H9 (cell line): ENCODE measurements around the gene SLC24A3. TPM values are rescaled to one million over a fixed set of nuclear protein-coding genes. Genes with fewer than 3 reads are reported as not detected.

Experiments
- DNase-seq: peaks from one replicate; pipeline ENCODE4 v3.0.0-alpha.2; 2017
- H2AFZ ChIP-seq: one replicate; pipeline ENCODE4 v1.6.1; 2013; ENCODE audit warnings: mild to moderate bottlenecking, low read length, control low read depth, moderate library complexity
- H2AK5ac ChIP-seq: 2 replicates; pipeline ENCODE4 v1.6.1; 2013; ENCODE audit warnings: low read length, control low read depth, mixed read lengths; ENCODE audit not compliant: insufficient read length
- H2BK120ac ChIP-seq: one replicate; pipeline ENCODE4 v1.6.1; 2013; ENCODE audit warnings: low read depth, mild to moderate bottlenecking, low read length, control low read depth, inconsistent platforms; ENCODE audit not compliant: poor library complexity, severe bottlenecking
- H2BK12ac ChIP-seq: 2 replicates; pipeline ENCODE4 v1.6.1; 2013; ENCODE audit warnings: low read length, control low read depth, mixed read lengths, low read depth; ENCODE audit not compliant: insufficient read length
- H2BK15ac ChIP-seq: 2 replicates; pipeline ENCODE4 v1.6.1; 2013; ENCODE audit warnings: low read depth, low read length, control low read depth
- H2BK20ac ChIP-seq: one replicate; pipeline ENCODE4 v1.6.1; 2013; ENCODE audit warnings: low read depth, mild to moderate bottlenecking, low read length, control low read depth, inconsistent platforms; ENCODE audit not compliant: poor library complexity, severe bottlenecking
- H2BK5ac ChIP-seq: 2 replicates; pipeline ENCODE4 v1.6.1; 2013; ENCODE audit warnings: low read length, control low read depth, mixed read lengths; ENCODE audit not compliant: insufficient read length
- H3K14ac ChIP-seq: 2 replicates; pipeline ENCODE4 v1.6.1; 2013; ENCODE audit warnings: low read length, control low read depth; ENCODE audit not compliant: insufficient read depth
- H3K18ac ChIP-seq: 2 replicates; pipeline ENCODE4 v1.6.1; 2013; ENCODE audit warnings: low read depth, mild to moderate bottlenecking, mixed read lengths, low read length, control low read depth; ENCODE audit not compliant: insufficient read length
- H3K23ac ChIP-seq: 2 replicates; pipeline ENCODE4 v1.6.1; 2013; ENCODE audit warnings: low read length, control low read depth, mixed read lengths, low read depth; ENCODE audit not compliant: insufficient read length
- H3K23me2 ChIP-seq: 2 replicates; pipeline ENCODE4 v1.6.1; 2013; ENCODE audit warnings: low read depth, mild to moderate bottlenecking, mixed read lengths, low read length, control low read depth; ENCODE audit not compliant: insufficient read length, poor library complexity, severe bottlenecking
- H3K27ac ChIP-seq: 2 replicates; pipeline ENCODE4 v1.5.1; 2013; ENCODE audit warnings: low read length, control low read depth, mixed read lengths, low read depth; ENCODE audit not compliant: insufficient read length
- H3K27me3 ChIP-seq: 2 replicates; pipeline ENCODE4 v1.6.1; 2013; ENCODE audit warnings: low read length, control low read depth, inconsistent platforms; ENCODE audit not compliant: insufficient read depth
- H3K4ac ChIP-seq: 2 replicates; pipeline ENCODE4 v1.6.1; 2013; ENCODE audit warnings: low read depth, mild to moderate bottlenecking, control low read depth, inconsistent platforms, low read length, moderate library complexity
- H3K4me1 ChIP-seq: 2 replicates; pipeline ENCODE4 v1.6.1; 2013; ENCODE audit warnings: low read length, control low read depth, inconsistent platforms; ENCODE audit not compliant: insufficient read depth
- H3K4me2 ChIP-seq: 2 replicates; pipeline ENCODE4 v1.6.1; 2013; ENCODE audit warnings: low read length, control low read depth, mixed read lengths; ENCODE audit not compliant: insufficient read length, insufficient read depth
- H3K56ac ChIP-seq: 2 replicates; pipeline ENCODE4 v1.6.1; 2013; ENCODE audit warnings: low read depth, mild to moderate bottlenecking, mixed read lengths, low read length, control low read depth; ENCODE audit not compliant: insufficient read length
- H3K79me1 ChIP-seq: 2 replicates; pipeline ENCODE4 v1.6.1; 2013; ENCODE audit warnings: low read depth, mild to moderate bottlenecking, moderate library complexity, low read length, control low read depth, inconsistent platforms; ENCODE audit not compliant: insufficient read depth, poor library complexity, severe bottlenecking
- H3K79me2 ChIP-seq: 2 replicates; pipeline ENCODE4 v1.6.1; 2013; ENCODE audit warnings: low read length, control low read depth, inconsistent platforms; ENCODE audit not compliant: insufficient read depth
- H3K9ac ChIP-seq: 2 replicates; pipeline ENCODE4 v1.6.1; 2013; ENCODE audit warnings: low read length, control low read depth, mixed read lengths; ENCODE audit not compliant: insufficient read length; ENCODE audit errors: extremely low read depth
- H3K9me3 ChIP-seq: one replicate; pipeline ENCODE4 v1.6.1; 2013; ENCODE audit warnings: low read depth, low read length, inconsistent platforms; ENCODE audit not compliant: control insufficient read depth
- H3T11ph ChIP-seq: one replicate; pipeline ENCODE4 v1.6.1; 2013; ENCODE audit warnings: mild to moderate bottlenecking, low read length, control low read depth, inconsistent platforms
- H4K20me1 ChIP-seq: one replicate; pipeline ENCODE4 v1.6.1; 2013; ENCODE audit not compliant: control insufficient read depth, insufficient read length, insufficient read depth
- H4K5ac ChIP-seq: 2 replicates; pipeline ENCODE4 v1.6.1; 2013; ENCODE audit warnings: low read depth, mild to moderate bottlenecking, mixed read lengths, low read length, control low read depth; ENCODE audit not compliant: insufficient read length
- H4K8ac ChIP-seq: replicated peaks from 2 replicates; pipeline ENCODE4 v1.6.1; 2013; ENCODE audit warnings: low read length, control low read depth, mixed read lengths, low read depth; ENCODE audit not compliant: insufficient read length
- H4K91ac ChIP-seq: 2 replicates; pipeline ENCODE4 v1.6.1; 2013; ENCODE audit warnings: low read depth, mild to moderate bottlenecking, moderate library complexity, mixed read lengths, low read length, control low read depth; ENCODE audit not compliant: insufficient read length
- H3K27ac Mint-ChIP-seq, 3 experiments: 2 replicates in 2 of 3; 3 replicates in 1 of 3; pipeline ENCODE4 v1.8.0; 2020 to 2021; ENCODE audit warnings: mixed read lengths in 3 of 3, mild to moderate bottlenecking in 1 of 3, moderate library complexity in 1 of 3
- H3K27me3 Mint-ChIP-seq: 2 replicates; pipeline ENCODE4 v1.8.0; 2021; ENCODE audit warnings: low read depth, mild to moderate bottlenecking, moderate library complexity, mixed read lengths
- H3K36me3 Mint-ChIP-seq, 3 experiments: 2 replicates in 2 of 3; 3 replicates in 1 of 3; pipeline ENCODE4 v1.8.0; 2020 to 2021; ENCODE audit warnings: low read depth in 3 of 3, mixed read lengths in 3 of 3; ENCODE audit not compliant: insufficient read depth in 1 of 3
- H3K4me1 Mint-ChIP-seq, 2 experiments: 2 replicates each; pipeline ENCODE4 v1.8.0; 2020; ENCODE audit warnings: mixed read lengths in 2 of 2
- H3K4me3 Mint-ChIP-seq, 2 experiments: 2 replicates in 1 of 2; 3 replicates in 1 of 2; pipeline ENCODE4 v1.8.0; 2020 to 2021; ENCODE audit warnings: mild to moderate bottlenecking in 2 of 2, mixed read lengths in 2 of 2, moderate library complexity in 1 of 2
- H3K9me3 Mint-ChIP-seq, 2 experiments: 2 replicates in 1 of 2; 3 replicates in 1 of 2; pipeline ENCODE4 v1.8.0; 2020; ENCODE audit warnings: mild to moderate bottlenecking in 2 of 2, mixed read lengths in 2 of 2, moderate library complexity in 1 of 2
- WGBS: extraction: QIAGEN DNeasy Blood & Tissue Kit; methylation state at CpG from one replicate; pipeline ENCODE4 v1.1.7; 2013; ENCODE audit warnings: missing lambda C conversion rate, low lambda C conversion rate, mixed read lengths; ENCODE audit not compliant: insufficient read length; ENCODE audit errors: extremely low coverage; 5-methylcytosine and 5-hydroxymethylcytosine counted together
- total RNA-seq: library from RNA; stranded (reverse); gene quantifications from 2 replicates; pipeline ENCODE4 v1.2.1, GENCODE V29; 2021
- TF ChIP-seq, protein P1 (sequence below): fragments of 200-600 bp; sonication (generic); conservative IDR thresholded peaks from 3 replicates; pipeline ENCODE4 v1.8.0; 2021; ENCODE audit warnings: antibody characterized with exemption, mild to moderate bottlenecking

Gene SLC24A3
- total RNA-seq, 1 experiment from 2014 or later = 0.83 TPM

- peaks cover 4% of the 10 kb centered on the region for H3K27me3 Mint-ChIP-seq
- no peak overlapping the region for H3K4me2 ChIP-seq
- TF ChIP-seq, protein P1, sequence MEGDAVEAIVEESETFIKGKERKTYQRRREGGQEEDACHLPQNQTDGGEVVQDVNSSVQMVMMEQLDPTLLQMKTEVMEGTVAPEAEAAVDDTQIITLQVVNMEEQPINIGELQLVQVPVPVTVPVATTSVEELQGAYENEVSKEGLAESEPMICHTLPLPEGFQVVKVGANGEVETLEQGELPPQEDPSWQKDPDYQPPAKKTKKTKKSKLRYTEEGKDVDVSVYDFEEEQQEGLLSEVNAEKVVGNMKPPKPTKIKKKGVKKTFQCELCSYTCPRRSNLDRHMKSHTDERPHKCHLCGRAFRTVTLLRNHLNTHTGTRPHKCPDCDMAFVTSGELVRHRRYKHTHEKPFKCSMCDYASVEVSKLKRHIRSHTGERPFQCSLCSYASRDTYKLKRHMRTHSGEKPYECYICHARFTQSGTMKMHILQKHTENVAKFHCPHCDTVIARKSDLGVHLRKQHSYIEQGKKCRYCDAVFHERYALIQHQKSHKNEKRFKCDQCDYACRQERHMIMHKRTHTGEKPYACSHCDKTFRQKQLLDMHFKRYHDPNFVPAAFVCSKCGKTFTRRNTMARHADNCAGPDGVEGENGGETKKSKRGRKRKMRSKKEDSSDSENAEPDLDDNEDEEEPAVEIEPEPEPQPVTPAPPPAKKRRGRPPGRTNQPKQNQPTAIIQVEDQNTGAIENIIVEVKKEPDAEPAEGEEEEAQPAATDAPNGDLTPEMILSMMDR = no peak
- no peak overlapping the region for H2AFZ ChIP-seq
- H3K36me3 Mint-ChIP-seq = peaks cover 0 to 7% (median 4%) of the 10 kb centered on the region in 3 experiments; a peak in 4 of 7 replicates
- peaks cover 9 to 12% of the 10 kb centered on the region in 2 experiments; a peak in 3 of 5 replicates for H3K9me3 Mint-ChIP-seq
- H3K23me2 ChIP-seq = no peaks in the 10 kb centered on the region
- H4K91ac ChIP-seq = no peak overlapping the region
- H4K8ac ChIP-seq = no peak overlapping the region
- H2BK15ac ChIP-seq = no peak overlapping the region
- no peak overlapping the region for H2AK5ac ChIP-seq
- H3K27me3 ChIP-seq = no peaks in the 10 kb centered on the region
- no peaks in the 10 kb centered on the region for H3K9me3 ChIP-seq
- no peak overlapping the region for H3K14ac ChIP-seq
- no peaks in the 10 kb centered on the region for H3K79me1 ChIP-seq
- no peaks in the 10 kb centered on the region for H4K20me1 ChIP-seq
- no peak overlapping the region for H2BK5ac ChIP-seq
- WGBS = no CpG with 5 or more reads among the region's 2 CpGs
- H3K27ac ChIP-seq = no peak overlapping the region
- H3T11ph ChIP-seq = no peak overlapping the region
- H2BK20ac ChIP-seq = no peak overlapping the region
- no peak overlapping the region for H3K18ac ChIP-seq
- no peak overlapping the region for H2BK12ac ChIP-seq
- H4K5ac ChIP-seq = no peak overlapping the region
- peaks cover 3% of the 10 kb centered on the region; the same call in 1 of the 2 replicates for H3K4me1 ChIP-seq
- no peak overlapping the region for H3K9ac ChIP-seq
- H3K27ac Mint-ChIP-seq = no peak overlapping the region
- no peak for DNase-seq
- no peak overlapping the region for H2BK120ac ChIP-seq
- no peak overlapping the region for H3K4me3 Mint-ChIP-seq
- no peak overlapping the region for H3K4ac ChIP-seq
- no peak overlapping the region for H3K23ac ChIP-seq
- H3K4me1 Mint-ChIP-seq = peaks cover 0 to 5% of the 10 kb centered on the region in 2 experiments; a peak in 2 of 4 replicates
- no peaks in the 10 kb centered on the region for H3K79me2 ChIP-seq
- no peak overlapping the region for H3K56ac ChIP-seq
Measured at GRCh38 chr20:19222520-19223040, 10.1 kb downstream of the SLC24A3 start.
